GM19467 (cell line): Measurements from ENCODE around the gene MYH7.
"Not testable (repeated sequence)": the region's sequence is repeated elsewhere in the genome, so short reads cannot be mapped to it uniquely, and the experiment has no call there.

ENCODE experiments used
- ATAC-seq: cut with Tn5 transposase; IDR thresholded peaks from one replicate; pipeline ENCODE4 v1.9.1; 2021; ENCODE audit warnings: mild to moderate bottlenecking, moderate library complexity; ENCODE audit not compliant: unreplicated experiment

MYH7 gene

DNA sequence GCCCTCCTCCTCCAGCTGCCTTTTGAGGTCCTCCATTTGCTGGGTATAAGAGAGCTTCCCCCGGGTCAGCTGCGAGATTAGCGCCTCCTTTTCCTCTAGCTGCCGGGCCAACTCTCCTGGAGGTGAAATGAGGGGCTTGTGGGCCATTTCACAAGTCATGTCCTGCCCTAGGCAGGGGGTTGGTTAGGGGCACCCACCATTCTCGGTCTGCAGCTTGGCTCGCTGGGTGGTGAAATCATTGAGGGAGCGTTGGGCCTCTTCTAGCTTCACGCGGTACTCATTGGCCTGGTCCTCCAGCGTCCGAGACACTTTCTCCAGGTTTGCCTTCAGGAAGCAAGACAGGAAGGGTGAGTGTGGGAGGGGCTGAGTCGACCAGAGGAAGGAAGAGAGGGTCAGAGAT is 46.1 kb downstream of the MYH7 start:
- no peak for ATAC-seq

DNA sequence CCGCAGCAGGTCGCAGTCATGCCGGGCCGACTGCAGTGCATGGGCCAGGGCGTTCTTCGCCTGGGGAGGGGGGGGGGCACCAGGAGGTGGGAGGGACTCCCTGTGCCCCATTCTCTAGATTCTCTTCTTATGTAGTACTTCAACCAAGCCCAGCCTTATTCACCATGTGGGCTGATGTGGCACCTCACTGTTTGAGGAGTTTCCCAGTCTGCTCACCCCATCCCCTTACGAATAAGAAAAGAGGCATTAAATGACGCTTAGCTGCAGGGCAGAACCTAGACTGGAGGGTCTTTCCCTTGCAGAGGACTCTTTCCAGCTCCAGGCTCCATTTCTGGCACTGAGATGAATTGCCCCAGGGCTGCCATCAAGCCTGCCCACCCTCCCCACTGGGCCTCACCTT is 46.5 kb downstream of the MYH7 start:
- no peak for ATAC-seq

- ATAC-seq, result no peak
Measured at GRCh38 chr14:23387916-23388882, 47.3 kb downstream of the MYH7 start.

GRCh38 chr14:23386999-23387398 is 48.5 kb downstream of the MYH7 start:
- no peak for ATAC-seq

DNA sequence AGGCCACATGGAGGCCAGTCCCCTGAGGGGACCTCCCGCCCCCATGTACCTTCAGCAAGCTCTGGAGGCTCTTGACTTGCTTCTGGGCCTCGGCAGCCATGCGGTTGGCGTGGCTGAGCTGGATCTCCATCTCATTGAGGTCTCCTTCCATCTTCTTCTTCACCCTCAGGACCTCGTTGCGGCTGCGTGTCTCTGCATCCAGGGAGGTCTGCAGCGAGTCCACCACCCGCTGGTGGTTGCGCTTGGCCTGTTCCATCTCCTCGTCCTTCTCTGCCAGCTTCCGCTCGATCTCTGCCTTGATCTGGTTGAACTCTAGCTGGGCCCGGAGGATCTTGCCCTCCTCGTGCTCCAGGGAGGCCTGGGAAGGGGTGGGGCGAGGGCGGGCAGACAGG is 49.2 kb downstream of the MYH7 start:
- not testable (repeated sequence) for ATAC-seq

GRCh38 chr14:23385642-23386265 is 49.7 kb downstream of the MYH7 start:
- ATAC-seq, result no peak

DNA sequence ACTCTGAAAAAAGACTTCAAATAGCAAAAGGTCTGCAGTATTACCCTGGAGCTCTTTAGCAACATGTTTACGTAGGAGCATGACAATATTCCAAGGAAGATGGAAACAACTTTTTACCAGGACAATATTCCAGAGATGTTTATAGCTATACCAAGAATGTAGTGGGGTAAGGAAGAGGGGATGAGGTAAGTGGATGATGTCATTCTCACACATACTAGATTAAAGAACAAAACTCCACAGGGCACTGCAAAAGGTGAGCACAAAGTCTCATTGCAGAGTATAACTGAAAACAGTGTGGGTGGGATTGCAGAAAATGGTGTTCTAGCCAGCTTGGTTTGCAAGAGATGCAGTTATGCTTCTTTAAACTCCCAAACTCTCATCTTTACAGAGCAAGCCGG is 50.2 kb downstream of the MYH7 start:
- no peak for ATAC-seq

DNA sequence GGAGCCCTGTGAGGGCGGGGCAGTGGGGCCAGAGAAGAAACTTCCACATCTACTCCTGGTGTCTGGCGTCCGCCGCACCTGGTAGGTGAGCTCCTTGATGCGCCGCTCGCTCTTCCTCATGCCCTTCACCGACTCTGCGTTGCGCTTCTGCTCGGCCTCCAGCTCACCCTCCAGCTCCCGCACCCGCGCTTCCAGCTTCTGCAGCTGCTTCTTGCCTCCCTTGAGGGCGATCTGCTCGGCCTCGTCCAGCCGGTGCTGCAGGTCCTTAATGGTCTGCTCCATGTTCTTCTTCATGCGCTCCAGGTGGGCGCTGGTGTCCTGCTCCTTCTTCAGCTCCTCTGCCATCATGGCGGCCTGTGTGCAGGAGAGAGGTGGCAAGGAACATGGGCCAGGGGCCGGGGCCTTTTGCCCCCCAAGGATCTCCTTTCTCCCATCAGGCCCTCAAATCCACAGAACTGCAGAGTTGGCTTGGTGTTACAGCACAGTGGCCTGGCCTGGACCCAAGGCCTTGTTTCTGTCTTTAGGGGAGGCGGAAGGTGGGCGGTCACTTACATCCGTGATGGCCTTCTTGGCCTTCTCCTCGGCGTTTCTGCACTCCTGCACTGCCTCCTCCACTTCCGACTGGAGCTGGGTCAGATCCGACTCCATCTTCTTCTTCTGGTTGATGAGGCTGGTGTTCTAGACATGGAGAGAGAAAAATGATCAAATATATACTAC is 50.9 kb downstream of the MYH7 start:
- no peak for ATAC-seq

- no peak for ATAC-seq
Measured at GRCh38 chr14:23382731-23383440, 52.6 kb downstream of the MYH7 start.

GRCh38 chr14:23382276-23382675 is 53.2 kb downstream of the MYH7 start:
- ATAC-seq, result no peak

DNA sequence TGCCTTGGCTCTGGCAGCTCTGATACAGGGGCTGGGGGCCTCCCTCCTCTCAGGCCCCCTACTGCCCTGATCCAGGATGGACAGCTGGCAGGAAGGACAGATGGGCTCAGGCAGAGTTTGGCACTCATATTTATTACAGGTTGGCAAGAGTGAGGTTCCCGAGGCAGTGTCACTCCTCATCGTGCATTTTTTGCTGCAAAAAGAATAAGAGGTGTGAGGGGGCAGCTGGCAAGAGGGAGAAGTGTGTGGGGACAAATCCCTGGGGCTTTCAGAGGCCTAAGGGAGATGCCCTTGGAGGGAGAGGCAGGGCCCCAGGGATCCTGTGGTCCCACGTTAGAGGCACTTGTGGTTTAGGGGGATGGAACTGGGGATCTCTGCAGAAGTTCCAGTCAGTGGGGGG is 53.6 kb downstream of the MYH7 start:
- ATAC-seq, result no peak

DNA sequence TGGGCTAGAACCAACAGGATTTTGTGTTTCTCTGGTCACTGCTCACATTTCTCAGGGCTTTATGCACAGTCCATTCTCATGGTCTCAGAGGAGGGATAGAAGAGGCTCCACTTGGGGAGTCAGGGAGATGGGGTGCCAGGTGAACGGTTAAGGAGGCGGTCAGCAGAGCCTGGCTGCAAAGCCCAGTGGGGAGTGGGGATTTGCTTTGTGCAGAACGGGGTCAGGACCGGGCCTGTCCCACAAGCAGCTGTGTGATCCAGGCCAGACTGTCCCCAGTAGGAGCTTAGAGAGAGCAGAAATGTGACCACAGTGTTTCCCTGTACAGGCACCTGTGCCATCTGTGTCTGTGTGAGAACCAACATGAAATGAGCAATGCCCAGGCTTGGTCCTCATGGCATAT is 54.5 kb downstream of the MYH7 start:
- no peak for ATAC-seq

GRCh38 chr14:23380197-23380914 is 55.1 kb downstream of the MYH7 start:
- ATAC-seq, result no peak

GRCh38 chr14:23379366-23380196 is 55.9 kb downstream of the MYH7 start:
- no peak for ATAC-seq

DNA sequence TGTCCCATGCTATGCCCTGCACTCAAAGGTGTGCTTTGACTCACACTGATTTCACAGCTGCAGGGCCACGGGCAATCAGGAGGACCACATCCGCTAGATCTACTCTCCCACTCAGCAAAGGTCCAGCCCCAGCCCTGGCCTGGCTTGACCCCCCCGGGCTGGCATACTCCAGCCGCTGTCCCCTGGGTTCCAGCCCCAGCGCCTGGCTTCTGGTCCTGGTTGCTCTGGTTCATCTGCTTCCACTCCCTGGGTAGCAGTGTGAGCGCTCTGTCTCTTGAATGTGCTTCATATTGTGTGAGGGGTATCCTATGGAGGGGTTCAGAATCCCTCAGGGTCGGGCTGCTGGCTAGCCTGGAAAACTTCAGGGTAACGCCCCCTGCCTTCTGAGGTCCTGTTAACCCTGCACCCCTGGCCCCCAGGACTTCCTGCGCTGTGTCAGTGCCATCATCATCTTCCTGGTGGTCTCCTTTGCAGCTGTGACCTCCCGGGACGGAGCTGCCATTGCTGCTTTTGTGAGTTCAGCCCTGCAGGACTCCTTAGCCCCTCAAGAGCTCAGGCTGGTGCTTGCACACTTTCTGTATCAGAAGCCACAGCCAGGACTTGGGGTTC is 56.7 kb downstream of the MYH7 start:
- ATAC-seq, result no peak

DNA sequence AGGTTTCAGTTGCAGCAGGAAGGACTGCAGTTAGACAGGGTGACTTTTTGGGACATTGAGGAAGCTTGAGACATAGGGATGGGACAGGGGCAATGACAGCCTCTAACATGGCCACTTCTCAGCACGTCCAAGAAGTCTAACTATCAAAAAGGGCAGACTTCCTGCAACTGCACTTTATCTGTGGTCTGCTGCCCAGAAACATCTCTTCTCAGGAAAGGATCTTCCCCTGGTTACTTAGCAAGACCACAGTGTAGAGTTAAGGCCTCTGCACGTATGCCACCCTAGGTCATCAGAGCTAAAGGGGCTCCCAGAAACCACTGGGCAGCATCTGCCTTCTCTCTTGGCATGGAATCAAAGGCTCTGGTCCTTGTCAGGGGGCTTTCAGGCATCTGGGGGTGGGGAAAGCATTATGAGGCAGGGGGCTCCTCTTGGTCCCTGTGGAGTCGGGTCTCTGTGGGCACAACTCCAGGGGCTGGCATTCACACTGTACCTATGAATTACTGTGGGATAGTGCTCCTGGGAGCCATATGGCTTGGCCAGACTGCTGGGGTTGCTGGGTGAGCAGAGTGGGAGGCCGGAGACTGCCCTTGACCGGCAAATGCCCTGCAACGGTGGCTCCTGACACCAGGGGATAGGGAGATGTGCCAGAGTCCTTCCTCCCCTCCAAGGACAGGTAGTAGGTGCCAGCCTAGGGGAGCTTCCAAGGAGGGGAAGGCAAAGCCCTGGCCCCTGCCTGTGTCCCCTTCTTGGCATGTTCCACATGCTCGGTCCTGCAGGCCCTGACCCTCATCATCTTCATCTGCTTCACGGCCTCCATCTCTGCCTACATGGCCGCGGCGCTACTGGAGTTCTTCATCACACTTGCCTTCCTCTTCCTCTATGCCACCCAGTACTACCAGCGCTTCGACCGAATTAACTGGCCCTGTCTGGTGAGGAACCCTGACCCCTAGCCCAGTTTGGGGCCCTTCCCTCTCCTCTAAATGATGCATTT is 57.6 kb downstream of the MYH7 start:
- ATAC-seq, result no peak

GRCh38 chr14:23377198-23377550 is 58.3 kb downstream of the MYH7 start:
- no peak for ATAC-seq
